Endodermal cell (in vitro differentiated cells): ENCODE measurements around the gene COL15A1. TPM values are rescaled to one million over a fixed set of nuclear protein-coding genes. Genes with fewer than 3 reads are reported as not detected.
A peak's percentile ranks its signal among the peaks of the same experiment; 100 is the strongest.
"Not testable (repeated sequence)": the region's sequence is repeated elsewhere in the genome, so short reads cannot be mapped to it uniquely, and the experiment has no call there.

ENCODE experiments used
- DNase-seq: peaks from one replicate; pipeline ENCODE4 v3.0.0-alpha.2; 2017
- H3K27ac ChIP-seq: 2 replicates; pipeline ENCODE4 v1.5.1; 2013; ENCODE audit warnings: mild to moderate bottlenecking, low read depth, low read length, moderate library complexity
- H3K27me3 ChIP-seq: 2 replicates; pipeline ENCODE4 v1.6.1; 2013; ENCODE audit warnings: mild to moderate bottlenecking, low read length, moderate library complexity; ENCODE audit not compliant: insufficient read depth, control insufficient read depth, poor library complexity, severe bottlenecking
- H3K36me3 ChIP-seq: 2 replicates; pipeline ENCODE4 v1.7.0; 2013; ENCODE audit warnings: mild to moderate bottlenecking, low read length, moderate library complexity; ENCODE audit not compliant: control insufficient read depth, insufficient read depth
- H3K4me1 ChIP-seq: one replicate; pipeline ENCODE4 v1.7.0; 2013; ENCODE audit warnings: low read length; ENCODE audit not compliant: control insufficient read depth, insufficient read depth
- H3K4me3 ChIP-seq: 2 replicates; pipeline ENCODE4 v1.5.1; 2013; ENCODE audit warnings: mild to moderate bottlenecking, low read length, moderate library complexity
- H3K9ac ChIP-seq: 2 replicates; pipeline ENCODE4 v1.6.1; 2013; ENCODE audit warnings: mild to moderate bottlenecking, low read length, moderate library complexity; ENCODE audit not compliant: poor library complexity, severe bottlenecking; ENCODE audit errors: extremely low read depth
- H3K9me3 ChIP-seq: 2 replicates; pipeline ENCODE4 v1.6.1; 2013; ENCODE audit warnings: mild to moderate bottlenecking, low read length, moderate library complexity; ENCODE audit not compliant: control insufficient read depth
- H3K27ac Mint-ChIP-seq: 2 replicates; pipeline ENCODE4 v1.8.0; 2020; ENCODE audit warnings: mixed read lengths
- H3K27me3 Mint-ChIP-seq: 2 replicates; pipeline ENCODE4 v1.8.0; 2021; ENCODE audit warnings: mild to moderate bottlenecking, mixed read lengths; ENCODE audit not compliant: insufficient read depth
- H3K36me3 Mint-ChIP-seq: 2 replicates; pipeline ENCODE4 v1.8.0; 2020; ENCODE audit warnings: low read depth, mixed read lengths
- H3K4me1 Mint-ChIP-seq: 2 replicates; pipeline ENCODE4 v1.8.0; 2020; ENCODE audit warnings: mixed read lengths
- H3K4me3 Mint-ChIP-seq: 2 replicates; pipeline ENCODE4 v1.8.0; 2020; ENCODE audit warnings: mild to moderate bottlenecking, moderate library complexity, mixed read lengths
- H3K9me3 Mint-ChIP-seq: 2 replicates; pipeline ENCODE4 v1.8.0; 2020; ENCODE audit warnings: mild to moderate bottlenecking, mixed read lengths
- WGBS, 2 experiments: methylation state at CpG; one replicate each; pipeline versions ENCODE4 v1.1.5 to v1.1.7; 2013; ENCODE audit warnings: missing lambda C conversion rate in 2 of 2, mixed read lengths in 1 of 2; ENCODE audit not compliant: insufficient coverage in 1 of 2, insufficient read length in 1 of 2; 5-methylcytosine and 5-hydroxymethylcytosine counted together
- total RNA-seq, 2 donors: library from RNA; stranded (reverse); fragmentation: NEBNext Ultra II Directional in 1 of 2; extraction: Animal tissue kit (Norgen Biotek cat#: 25700) in 1 of 2; gene quantifications; 2 replicates in 1 of 2; 3 replicates in 1 of 2; pipeline ENCODE4 v1.2.1, GENCODE V29; 2021
- TF ChIP-seq, protein P1 (sequence below): fragments of 200-600 bp; sonication (generic); conservative IDR thresholded peaks from 2 replicates; pipeline ENCODE4 v1.5.0; 2021; ENCODE audit warnings: antibody characterized with exemption, mild to moderate bottlenecking

The COL15A1 gene
- total RNA-seq, 2 donors from 2014 or later, result 0.27 TPM; not detected in 1

DNA sequence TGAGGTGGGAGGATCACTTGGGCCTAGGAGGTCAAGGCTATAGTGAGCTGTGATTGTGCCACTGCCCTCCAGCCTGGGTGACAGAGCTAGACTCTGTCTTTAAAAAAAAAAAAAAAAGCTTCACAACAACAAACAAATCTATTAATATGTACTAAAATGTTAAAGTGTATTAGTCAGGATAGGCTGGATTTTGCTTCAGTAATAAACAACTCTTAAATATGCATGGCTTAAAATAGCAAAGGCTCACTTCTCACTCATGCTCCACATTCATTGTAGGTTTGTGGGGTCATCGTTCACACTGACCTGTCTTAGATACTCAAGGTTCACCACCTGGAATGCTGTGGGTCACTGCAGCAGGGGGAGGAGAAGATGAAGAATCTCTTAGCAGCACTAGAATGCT lies 33.8 kb upstream of the COL15A1 start:
- Histone ChIP-seq H3K36me3 (no peaks in the 10 kb centered on the region), H3K27ac (no peak overlapping the region), H3K4me1 (no peaks in the 10 kb centered on the region), H3K4me3 (no peak overlapping the region), H3K9me3 (no peaks in the 10 kb centered on the region), H3K27me3 (no peaks in the 10 kb centered on the region), H3K9ac (no peak overlapping the region)
- TF ChIP-seq, protein P1, sequence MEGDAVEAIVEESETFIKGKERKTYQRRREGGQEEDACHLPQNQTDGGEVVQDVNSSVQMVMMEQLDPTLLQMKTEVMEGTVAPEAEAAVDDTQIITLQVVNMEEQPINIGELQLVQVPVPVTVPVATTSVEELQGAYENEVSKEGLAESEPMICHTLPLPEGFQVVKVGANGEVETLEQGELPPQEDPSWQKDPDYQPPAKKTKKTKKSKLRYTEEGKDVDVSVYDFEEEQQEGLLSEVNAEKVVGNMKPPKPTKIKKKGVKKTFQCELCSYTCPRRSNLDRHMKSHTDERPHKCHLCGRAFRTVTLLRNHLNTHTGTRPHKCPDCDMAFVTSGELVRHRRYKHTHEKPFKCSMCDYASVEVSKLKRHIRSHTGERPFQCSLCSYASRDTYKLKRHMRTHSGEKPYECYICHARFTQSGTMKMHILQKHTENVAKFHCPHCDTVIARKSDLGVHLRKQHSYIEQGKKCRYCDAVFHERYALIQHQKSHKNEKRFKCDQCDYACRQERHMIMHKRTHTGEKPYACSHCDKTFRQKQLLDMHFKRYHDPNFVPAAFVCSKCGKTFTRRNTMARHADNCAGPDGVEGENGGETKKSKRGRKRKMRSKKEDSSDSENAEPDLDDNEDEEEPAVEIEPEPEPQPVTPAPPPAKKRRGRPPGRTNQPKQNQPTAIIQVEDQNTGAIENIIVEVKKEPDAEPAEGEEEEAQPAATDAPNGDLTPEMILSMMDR, result no peak
- WGBS, 2 experiments, result 89 to 100% methylated on average over 1 of the region's 1 CpG
- DNase-seq, result no peak
- no peaks in the 10 kb centered on the region for H3K9me3 Mint-ChIP-seq
- no peaks in the 10 kb centered on the region for H3K27me3 Mint-ChIP-seq
- no peaks in the 10 kb centered on the region for H3K4me1 Mint-ChIP-seq
- H3K36me3 Mint-ChIP-seq, result no peaks in the 10 kb centered on the region
- no peak overlapping the region for H3K4me3 Mint-ChIP-seq
- H3K27ac Mint-ChIP-seq, result no peak overlapping the region

DNA sequence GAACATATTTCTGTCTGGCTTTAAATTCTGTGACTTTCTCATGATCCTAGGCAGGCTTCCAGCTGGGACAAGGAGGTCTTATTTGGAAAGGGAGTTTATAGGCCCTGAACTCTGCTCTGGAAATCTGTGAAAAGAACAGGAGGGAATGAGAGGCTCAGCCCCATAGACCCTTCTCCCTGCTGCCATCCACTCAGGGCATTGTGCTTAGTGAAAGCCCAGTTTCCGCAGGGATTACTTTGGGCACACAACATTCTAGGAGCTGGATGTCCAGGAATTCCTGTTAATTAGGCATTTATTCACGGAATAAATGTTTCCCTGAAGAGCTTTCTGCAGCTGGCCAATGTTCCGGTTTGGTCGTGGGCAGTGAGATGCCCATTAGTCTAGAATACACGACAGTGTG lies 32.7 kb upstream of the COL15A1 start:
- Mint-ChIP-seq H3K4me3 (no peak overlapping the region), H3K9me3 (no peaks in the 10 kb centered on the region), H3K36me3 (no peaks in the 10 kb centered on the region), H3K27ac (no peak overlapping the region), H3K27me3 (no peaks in the 10 kb centered on the region), H3K4me1 (no peaks in the 10 kb centered on the region)
- H3K27me3 ChIP-seq, result no peaks in the 10 kb centered on the region
- H3K36me3 ChIP-seq, result no peaks in the 10 kb centered on the region
- no peak overlapping the region for H3K27ac ChIP-seq
- H3K9ac ChIP-seq, result no peak overlapping the region
- TF ChIP-seq, protein P1, result no peak
- WGBS, 2 experiments, result 92 to 100% methylated on average over 5 of the region's 5 CpGs
- no peaks in the 10 kb centered on the region for H3K9me3 ChIP-seq
- peak; percentile 13 for DNase-seq
- H3K4me1 ChIP-seq, result no peaks in the 10 kb centered on the region
- no peak overlapping the region for H3K4me3 ChIP-seq

DNA sequence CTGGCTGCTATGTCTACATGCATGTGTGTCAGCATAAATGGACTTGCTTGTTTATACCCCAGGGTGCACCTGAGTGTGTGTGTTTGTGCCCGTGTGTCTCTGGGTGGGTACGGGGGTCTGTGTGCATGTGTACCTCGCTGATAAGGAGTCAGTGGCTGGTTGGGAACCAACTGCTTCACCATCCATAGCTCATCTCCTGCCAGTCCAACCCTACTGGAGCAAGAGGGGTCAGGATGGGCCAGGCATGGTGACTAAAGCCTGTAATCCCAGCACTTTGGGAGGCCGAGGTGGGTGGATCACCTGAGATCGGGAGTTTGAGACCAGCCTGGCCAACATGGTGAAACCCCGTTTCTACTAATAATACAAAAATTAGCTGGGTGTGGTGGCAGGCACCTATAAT lies 32.0 kb upstream of the COL15A1 start:
- not testable (repeated sequence) for H3K36me3 ChIP-seq, H3K4me3 Mint-ChIP-seq, H3K9me3 Mint-ChIP-seq, H3K4me1 Mint-ChIP-seq, H3K9ac ChIP-seq, H3K27ac ChIP-seq, H3K9me3 ChIP-seq, H3K27me3 ChIP-seq, H3K36me3 Mint-ChIP-seq, H3K4me3 ChIP-seq, H3K4me1 ChIP-seq, H3K27ac Mint-ChIP-seq, H3K27me3 Mint-ChIP-seq
- 96 to 100% methylated on average over 2 to 6 of the region's 6 CpGs for WGBS, 2 experiments
- DNase-seq, result peak; percentile 12

DNA sequence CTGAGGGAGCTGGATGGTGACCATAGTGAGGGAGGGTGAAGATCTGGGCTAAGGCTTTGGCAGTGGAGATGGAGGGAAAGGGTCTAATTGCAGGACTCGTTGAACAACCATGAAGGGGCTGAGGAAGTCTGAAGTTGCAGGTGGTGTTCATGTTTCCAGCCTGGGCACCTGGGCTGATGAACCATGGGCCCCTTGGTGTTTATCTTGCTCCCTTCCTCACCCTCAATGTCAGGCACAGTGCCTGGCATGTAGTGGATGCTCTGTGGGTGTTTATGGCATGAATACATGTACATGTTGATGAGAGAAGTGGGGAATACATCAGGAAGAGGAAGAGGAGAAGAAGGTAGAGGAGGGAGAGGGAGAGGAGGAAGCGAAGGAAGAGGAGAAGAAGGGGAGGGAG lies 31.3 kb upstream of the COL15A1 start:
- Histone ChIP-seq H3K4me1 (no peaks in the 10 kb centered on the region), H3K9ac (no peak overlapping the region), H3K9me3 (no peaks in the 10 kb centered on the region), H3K27me3 (no peaks in the 10 kb centered on the region), H3K27ac (no peak overlapping the region), H3K36me3 (no peaks in the 10 kb centered on the region), H3K4me3 (no peak overlapping the region)
- Mint-ChIP-seq H3K9me3 (no peaks in the 10 kb centered on the region), H3K4me1 (no peaks in the 10 kb centered on the region), H3K36me3 (no peaks in the 10 kb centered on the region), H3K27me3 (no peaks in the 10 kb centered on the region), H3K27ac (no peak overlapping the region), H3K4me3 (no peak overlapping the region)
- TF ChIP-seq, protein P1, result no peak
- WGBS, 2 experiments, result 88 to 100% methylated on average over 1 to 2 of the region's 2 CpGs
- DNase-seq, result peak; percentile 13
